GM19239 (cell line): ENCODE measurements around the gene UBE2I.
A peak's percentile ranks its signal among the peaks of the same experiment; 100 is the strongest.
"Not testable (repeated sequence)": the region's sequence is repeated elsewhere in the genome, so short reads cannot be mapped to it uniquely, and the experiment has no call there.

Source experiments
- DNase-seq: peaks from one replicate; pipeline ENCODE4 v3.0.0; 2011; ENCODE audit warnings: low spot score; ENCODE audit not compliant: insufficient read length
- FAIRE-seq: peaks from 2 replicates; lab custom pipeline; 2011; peaks lifted over from hg19 to GRCh38; lab: Jason Lieb, UNC

UBE2I gene

GRCh38 chr16:1290860-1291575 is 18.4 kb upstream of the UBE2I start:
- DNase-seq (no peak), FAIRE-seq (no peak)

GRCh38 chr16:1291576-1291974 is 17.9 kb upstream of the UBE2I start:
- FAIRE-seq (no peak), DNase-seq (no peak)

DNA sequence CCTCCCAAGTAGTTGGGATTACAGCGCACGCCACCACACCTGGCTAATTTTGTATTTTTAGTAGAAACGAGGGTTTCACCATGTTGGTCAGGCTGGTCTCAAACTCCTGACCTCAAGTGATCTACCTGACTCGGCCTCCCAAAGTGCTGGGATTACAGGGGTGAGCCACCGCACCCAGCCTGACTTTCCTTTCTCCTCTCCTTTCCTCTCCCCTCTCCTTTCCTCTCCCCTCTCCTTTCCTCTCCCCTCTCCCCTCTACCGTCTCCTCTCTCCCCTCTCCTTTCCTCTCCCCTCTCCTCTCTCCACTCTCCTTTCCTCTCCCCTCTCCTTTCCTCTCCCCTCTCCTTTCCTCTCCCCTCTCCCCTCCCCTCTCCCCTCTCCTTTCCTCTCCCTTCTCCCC is 17.2 kb upstream of the UBE2I start:
- not testable (repeated sequence) for DNase-seq, FAIRE-seq

DNA sequence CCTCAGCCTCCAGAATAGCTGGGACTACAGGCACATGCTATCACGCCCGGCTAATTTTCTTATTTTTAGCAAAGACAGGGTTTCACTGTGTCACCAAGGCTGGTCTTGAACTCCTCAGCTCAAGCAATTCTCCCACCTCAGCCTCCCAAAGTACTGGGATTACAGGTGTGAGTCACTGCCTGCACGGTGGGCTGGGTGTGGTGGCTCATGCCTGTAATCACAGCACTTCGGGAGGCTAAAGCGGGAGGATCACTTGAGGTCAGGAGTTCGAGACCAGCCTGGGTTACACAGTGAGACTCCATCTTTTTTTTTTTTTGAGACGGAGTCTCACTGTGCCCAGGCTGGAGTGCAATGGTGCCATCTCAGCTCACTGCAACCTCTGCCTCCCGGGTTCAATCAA is 16.6 kb upstream of the UBE2I start:
- not testable (repeated sequence) for FAIRE-seq, DNase-seq

- no peak for FAIRE-seq
- DNase-seq, result no peak
Measured at GRCh38 chr16:1293921-1294656, 15.3 kb upstream of the UBE2I start.

- no peak for DNase-seq
- FAIRE-seq, result no peak
Measured at GRCh38 chr16:1295465-1295864, 14.0 kb upstream of the UBE2I start.

GRCh38 chr16:1296688-1297017 is 12.8 kb upstream of the UBE2I start:
- not testable (repeated sequence) for DNase-seq, FAIRE-seq

GRCh38 chr16:1297018-1297696 is 12.3 kb upstream of the UBE2I start:
- DNase-seq, result no peak
- no peak for FAIRE-seq

DNA sequence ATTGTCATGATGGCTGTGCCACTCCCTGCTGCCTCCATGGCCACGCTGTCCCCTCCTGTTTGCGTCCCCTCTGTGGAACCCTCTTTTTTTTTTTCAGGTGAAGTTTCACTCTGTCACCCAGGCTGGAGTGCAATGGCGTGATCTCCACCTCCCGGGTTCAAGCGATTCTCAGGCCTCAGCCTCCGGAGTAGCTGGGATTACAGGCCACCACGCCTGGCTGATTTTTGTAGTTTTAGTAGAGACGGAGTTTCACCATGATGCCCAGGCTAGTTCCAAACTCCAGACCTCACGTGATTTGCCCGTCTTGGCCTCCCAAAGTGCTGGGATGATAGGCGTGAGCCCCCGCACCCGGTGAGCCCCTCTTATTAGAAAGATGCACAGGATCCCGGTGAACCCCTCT is 11.0 kb upstream of the UBE2I start:
- no peak for DNase-seq
- FAIRE-seq, result no peak

DNA sequence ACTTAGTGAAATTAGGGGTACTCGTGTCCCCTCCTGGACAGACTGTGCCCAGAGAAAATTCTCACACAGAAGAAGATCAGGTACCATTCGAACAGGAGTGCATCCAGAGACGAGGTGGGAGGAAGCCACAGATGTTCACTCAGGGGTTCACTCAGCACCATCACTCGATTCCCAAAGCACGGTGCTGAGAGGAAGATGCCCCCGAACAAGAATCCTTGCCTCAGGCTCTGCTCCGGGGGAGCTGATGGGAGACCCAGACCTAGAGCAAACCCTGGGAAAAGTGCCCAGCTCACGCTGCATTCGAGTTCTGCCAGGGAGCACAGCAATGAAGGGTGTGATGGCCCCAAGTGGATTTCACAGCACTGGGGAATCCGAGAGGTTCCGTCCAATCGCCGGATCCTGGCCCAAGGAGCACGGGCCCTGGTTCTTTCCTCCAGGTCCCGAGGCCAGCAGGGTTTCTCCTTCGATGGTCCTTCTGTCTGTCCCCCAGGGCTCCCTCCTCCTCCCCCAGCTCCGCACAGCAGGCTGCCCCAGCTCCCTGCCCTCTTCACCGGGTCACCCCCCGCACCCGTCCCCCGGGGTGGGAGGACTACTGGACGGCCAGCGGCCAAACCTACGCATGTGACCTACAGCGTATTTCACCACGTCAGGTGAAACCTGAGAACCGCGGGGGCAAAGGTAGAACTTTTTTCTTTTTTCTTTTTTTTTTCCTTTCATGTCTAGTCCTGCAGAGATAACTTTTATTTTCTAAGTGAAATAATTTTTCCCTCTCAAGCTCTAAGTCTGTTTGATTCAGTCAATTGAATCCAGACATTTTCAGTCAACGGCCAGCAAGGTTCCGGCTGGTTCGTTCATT is 10.2 kb upstream of the UBE2I start:
- no peak for DNase-seq
- FAIRE-seq, result no peak

GRCh38 chr16:1299868-1300203 is 9.6 kb upstream of the UBE2I start:
- FAIRE-seq, result no peak
- DNase-seq, result no peak

- FAIRE-seq, result no peak
Measured at GRCh38 chr16:1300664-1301476, 8.6 kb upstream of the UBE2I start.

GRCh38 chr16:1301562-1301961 is 7.9 kb upstream of the UBE2I start:
- no peak for FAIRE-seq
- DNase-seq, result no peak

More at GRCh38 chr16:1300664-1301476, 8.6 kb upstream of the UBE2I start:
- peak; percentile 89 for DNase-seq

DNA sequence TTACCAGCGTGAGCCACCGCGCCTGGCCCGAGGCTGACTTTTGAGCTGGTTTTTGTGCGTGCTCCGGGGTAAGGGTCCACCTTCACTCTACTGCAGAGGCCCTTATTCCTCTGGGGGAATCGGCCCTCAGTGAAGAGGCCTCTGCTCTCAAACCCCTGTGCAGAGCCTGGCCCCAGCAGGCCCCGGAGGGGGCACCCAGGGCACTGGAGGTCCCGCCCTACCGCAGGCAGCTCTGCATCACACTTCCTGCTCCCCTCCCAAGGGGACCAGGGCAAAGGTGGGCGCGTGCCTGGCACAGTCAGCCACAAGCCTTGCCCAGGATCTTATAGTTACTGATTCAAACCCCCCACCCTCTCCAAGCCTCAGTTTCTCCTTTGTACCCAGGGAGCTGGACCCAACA is 3.6 kb upstream of the UBE2I start:
- FAIRE-seq (no peak), DNase-seq (no peak)

GRCh38 chr16:1306334-1306733 is 3.1 kb upstream of the UBE2I start:
- DNase-seq, result no peak
- no peak for FAIRE-seq

- FAIRE-seq, result peak; percentile 57
- no peak for DNase-seq
Measured at GRCh38 chr16:1308036-1308976, 1.1 kb upstream of the UBE2I start.

- DNase-seq (peak; percentile 60), FAIRE-seq (no peak)
Measured at GRCh38 chr16:1309888-1310831, 724 bp downstream of the UBE2I start.

GRCh38 chr16:1310832-1311200 is 1.4 kb downstream of the UBE2I start:
- DNase-seq (peak; percentile 63), FAIRE-seq (peak; percentile 91)
